Fibroblast of the conjunctiva (primary cell): ENCODE results near the gene CCNT2.
"Not testable (repeated sequence)": the region's sequence is repeated elsewhere in the genome, so short reads cannot be mapped to it uniquely, and the experiment has no call there.

Source experiments
- DNase-seq: peaks from one replicate; pipeline ENCODE4 v3.0.0-alpha.2; 2010; ENCODE audit warnings: low read depth

Gene CCNT2

GRCh38 chr2:134919341-134920210 lies 954 bp downstream of the CCNT2 start:
- DNase-seq: no peak

GRCh38 chr2:134924912-134925311 lies 6.3 kb downstream of the CCNT2 start:
- no peak for DNase-seq

DNA sequence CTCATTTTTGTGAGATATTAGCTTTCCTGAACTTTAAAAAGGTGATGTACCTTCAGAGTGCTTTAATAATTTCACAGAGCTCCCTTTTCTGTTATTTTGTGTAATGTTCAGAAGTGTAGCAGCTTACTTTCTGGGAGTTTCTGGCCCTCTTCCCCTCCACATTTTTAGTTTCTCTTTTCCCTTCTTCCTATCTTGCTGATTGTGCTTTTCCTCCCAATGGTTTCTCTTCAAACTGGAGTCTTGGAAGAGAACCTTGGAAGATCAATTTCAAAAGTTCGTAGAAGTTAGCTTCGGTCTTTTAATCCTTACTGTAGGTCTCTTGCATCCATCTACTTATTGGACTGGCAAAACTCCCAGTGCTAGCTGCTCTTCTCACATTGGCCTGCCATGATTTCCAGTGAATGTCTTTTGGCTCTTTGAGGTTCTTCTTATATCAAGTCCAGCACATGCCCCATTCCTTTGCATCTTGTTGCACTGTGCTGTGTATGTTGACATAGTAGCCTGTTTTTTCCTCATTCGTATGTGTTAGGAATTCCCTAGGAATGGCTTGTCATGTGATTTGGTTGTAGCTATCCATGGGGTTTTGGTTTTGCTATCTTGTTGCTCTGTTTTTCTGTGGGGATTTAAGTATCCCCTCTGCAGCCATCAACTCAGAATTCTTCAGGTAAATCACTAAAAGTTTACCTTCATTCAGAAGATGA lies 7.8 kb downstream of the CCNT2 start:
- no peak for DNase-seq

DNA sequence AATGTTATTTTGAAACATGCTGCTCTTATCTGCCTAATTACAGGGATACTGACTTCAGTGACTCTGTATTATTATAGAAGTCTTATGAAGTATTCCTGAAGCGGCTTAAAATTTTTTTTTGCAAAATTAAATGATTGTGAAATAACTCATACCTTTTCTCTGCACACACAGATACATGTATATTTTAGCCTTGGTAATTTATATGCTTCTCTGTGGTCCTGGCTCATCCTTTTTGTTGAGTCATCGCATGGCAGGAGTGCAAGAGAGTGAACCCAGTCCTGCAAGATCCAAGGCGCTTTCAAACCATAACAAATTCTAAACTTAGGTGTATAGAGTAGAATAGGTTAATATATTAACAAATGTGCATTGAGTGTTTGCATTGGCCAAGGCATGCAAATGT lies 8.6 kb downstream of the CCNT2 start:
- DNase-seq: no peak

- DNase-seq: no peak
Measured at GRCh38 chr2:134932864-134933526, 14.4 kb downstream of the CCNT2 start.

DNA sequence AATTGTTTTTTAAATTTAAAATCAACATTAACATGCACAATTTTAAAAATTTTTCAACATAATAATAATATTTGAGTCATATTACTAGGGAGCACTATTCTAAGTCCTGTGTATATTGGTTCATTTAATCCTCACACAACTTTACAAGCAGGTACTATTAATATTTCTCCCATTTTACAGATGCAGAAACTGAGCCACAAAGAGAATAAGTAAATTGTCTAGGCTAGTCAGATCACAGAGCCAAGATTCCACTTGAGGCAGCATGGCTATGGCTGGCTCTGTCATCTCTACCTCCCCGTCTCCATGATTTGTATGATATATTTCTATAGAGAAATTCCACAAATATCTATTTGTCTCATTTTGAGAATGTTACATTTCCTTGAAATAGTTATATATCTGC lies 15.1 kb downstream of the CCNT2 start:
- DNase-seq: no peak

DNA sequence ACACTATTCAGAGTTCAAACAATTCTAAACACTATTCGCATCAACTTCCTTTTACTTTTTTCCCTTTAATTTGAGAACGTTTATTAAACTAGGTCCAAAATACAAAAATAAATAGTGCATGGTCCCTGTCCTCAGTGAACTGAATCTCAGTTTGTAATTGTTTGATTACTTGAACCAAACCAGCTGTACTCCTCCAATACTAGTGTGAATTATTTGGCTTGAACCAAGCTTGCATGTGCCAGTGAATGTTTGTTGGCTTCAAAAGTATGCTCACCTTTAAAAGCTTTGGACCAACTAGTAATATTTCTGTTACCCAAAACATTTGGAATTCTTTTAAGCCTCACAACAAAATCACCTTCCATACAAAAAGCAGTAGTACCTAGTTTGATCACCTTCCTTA lies 15.5 kb downstream of the CCNT2 start:
- no peak for DNase-seq

GRCh38 chr2:134934641-134935040 lies 16.0 kb downstream of the CCNT2 start:
- no peak for DNase-seq

DNA sequence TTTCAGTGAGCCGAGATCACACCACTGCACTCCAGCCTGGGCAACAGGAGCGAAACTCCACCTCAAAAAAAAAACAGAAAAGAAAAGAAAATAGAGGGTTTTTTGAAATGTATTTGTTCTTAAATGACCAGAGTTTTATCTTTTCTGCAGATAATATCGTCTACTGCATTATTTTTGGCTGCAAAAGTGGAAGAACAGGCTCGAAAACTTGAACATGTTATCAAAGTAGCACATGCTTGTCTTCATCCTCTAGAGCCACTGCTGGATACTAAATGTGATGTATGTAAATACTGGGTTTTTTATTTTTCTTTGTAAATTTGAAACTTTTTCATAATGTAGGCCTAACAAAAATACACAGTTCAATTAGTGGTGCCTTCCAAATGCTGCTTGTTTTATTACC lies 18.1 kb downstream of the CCNT2 start:
- no peak for DNase-seq

- no peak for DNase-seq
Measured at GRCh38 chr2:134943540-134943939, 24.9 kb downstream of the CCNT2 start.

GRCh38 chr2:134944975-134945374 lies 26.4 kb downstream of the CCNT2 start:
- no peak for DNase-seq

DNA sequence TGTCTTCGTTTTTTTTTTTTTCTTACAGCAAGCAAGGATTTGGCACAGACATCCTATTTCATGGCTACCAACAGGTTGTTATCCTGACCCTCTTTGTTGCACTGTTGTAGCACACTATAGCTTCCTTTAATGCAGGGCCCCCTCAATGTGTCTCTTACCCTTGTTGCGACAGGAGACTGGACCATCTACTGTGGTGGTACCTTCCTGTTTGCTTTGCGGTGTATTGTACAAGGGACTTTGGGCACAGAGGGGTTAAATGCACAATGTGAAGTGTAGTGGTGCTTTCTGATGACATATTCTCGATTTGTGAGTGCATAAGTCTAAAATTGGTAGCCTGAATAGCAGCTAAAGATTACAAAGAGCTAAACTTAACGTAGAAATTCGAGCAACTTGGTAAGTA lies 27.5 kb downstream of the CCNT2 start:
- DNase-seq: no peak

DNA sequence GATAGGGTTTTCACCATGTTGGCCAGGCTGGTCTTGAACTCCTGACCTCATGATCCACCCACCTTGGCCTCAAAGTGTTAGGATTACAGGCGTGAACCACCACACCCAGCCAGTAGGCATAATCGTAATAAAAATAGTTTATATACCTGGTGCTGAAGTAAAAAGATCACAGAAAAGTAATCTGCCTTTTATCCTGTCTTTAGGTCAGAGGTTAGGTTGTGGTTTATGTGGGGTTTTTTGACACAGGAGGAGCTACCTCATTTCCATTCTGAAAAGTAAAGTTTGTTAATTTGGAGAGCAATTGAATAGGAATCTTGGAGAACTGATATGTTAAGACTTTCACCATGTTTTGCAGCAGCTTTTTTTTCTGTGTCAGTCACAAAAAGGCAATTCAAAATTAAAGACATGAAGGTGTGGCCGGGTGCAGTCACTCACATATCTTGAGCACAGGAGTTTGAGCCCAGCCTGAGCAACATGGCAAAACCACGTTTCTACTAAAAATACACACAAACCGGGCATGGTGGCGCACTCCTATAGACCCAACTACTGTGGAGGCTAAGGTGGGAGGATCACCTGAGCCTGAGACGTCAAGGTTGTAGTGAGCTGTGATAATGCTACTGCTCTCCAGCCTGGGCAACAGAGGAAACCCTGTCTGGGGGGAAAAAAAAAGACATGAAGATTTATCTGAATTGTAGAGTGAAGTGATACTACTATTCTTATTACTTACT lies 31.5 kb downstream of the CCNT2 start:
- DNase-seq: no peak

GRCh38 chr2:134950886-134951285 lies 32.3 kb downstream of the CCNT2 start:
- DNase-seq: no peak

- DNase-seq: no peak
Measured at GRCh38 chr2:134952608-134953007, 34.0 kb downstream of the CCNT2 start.

DNA sequence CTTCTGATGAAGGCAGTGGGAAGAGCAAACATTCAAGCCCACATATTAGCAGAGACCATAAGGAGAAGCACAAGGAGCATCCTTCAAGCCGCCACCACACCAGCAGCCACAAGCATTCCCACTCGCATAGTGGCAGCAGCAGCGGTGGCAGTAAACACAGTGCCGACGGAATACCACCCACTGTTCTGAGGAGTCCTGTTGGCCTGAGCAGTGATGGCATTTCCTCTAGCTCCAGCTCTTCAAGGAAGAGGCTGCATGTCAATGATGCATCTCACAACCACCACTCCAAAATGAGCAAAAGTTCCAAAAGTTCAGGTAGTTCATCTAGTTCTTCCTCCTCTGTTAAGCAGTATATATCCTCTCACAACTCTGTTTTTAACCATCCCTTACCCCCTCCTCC lies 35.4 kb downstream of the CCNT2 start:
- no peak for DNase-seq

DNA sequence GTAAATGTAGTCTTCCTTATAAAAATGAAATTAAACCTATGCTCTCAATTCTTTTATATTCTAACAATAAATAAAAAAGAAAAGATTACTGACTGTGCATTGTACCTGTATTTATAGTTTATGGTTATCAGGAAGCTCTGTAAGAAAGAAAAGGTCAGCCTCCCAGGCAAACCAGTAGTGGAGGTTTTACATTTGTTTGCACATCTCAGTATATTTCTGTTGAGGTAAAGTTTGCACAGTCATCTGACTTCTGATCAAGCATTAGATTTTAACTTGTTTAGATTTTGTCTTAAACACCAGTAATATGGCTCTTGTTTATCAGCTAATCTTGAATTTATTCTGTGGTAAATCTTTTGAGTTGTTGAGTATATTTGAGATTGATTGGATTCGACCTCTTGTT lies 37.1 kb downstream of the CCNT2 start:
- no peak for DNase-seq

DNA sequence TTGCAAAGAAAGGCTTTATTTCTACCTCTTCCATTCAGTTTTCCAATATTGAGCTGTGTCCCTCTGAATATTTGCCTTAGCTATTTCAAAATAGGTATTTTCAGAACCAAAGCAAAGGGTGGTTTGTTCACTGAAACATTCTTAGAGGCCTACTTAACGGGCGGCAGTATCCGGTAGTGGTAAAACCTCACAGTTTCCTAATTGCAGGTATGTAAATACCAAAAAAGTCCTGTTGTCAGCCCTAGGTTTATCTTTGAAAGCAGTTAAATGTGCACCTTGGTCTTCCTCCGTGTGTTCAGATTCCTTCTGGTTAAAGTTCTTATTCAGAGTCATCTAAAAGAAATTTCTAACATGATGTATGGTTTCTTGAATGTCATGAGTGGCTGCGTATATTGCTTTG lies 38.9 kb downstream of the CCNT2 start:
- no peak for DNase-seq

GRCh38 chr2:134967166-134967565 lies 48.5 kb downstream of the CCNT2 start:
- DNase-seq: not testable (repeated sequence)

DNA sequence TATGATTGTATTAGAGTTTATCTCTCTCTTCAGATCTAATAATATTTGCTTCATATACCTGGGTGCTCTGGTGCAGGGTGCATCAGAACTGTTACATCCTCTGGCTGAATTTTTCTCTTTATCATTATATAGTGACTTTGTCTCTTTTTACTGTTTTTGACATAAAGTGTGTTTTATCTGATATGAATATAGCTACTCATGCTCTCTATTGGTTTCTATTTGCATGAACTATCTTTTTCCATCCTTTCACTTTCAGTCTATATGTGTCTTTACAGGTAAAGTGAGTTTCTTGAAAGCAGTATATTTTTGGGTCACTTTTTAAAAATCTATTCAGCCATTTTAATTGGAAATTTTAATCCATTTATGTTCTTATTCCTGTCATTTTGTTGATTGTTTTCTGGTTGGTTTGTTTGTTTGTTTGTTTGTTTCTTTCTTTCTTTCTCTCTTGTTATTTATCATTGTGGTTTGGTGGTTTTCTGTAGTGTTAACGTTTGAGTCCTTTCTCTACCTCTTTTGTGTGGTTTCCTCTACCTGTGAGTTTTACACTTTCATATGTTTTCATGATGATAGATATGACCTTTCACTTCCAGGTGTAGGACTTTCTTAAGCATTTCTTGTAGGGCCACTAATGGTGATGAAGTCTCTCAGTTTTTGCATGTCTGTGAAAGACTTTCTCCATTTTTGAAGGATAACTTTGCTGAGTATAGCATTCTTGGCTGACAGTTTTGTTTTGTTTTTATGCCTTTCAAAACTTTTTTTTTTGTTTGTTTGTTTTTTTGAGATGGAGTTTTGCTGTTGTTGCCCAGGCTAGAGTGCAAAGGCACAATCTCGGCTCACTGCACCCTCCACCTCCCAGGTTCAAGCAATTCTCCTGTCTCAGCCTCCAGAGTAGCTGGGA lies 54.9 kb downstream of the CCNT2 start:
- no peak for DNase-seq

- no peak for DNase-seq
Measured at GRCh38 chr2:134975281-134976009, 56.8 kb downstream of the CCNT2 start.
